A549 treated with RU486 at 1 μM for 4 hours (cell line): ENCODE data around the gene NUP62CL. TPM values are rescaled to one million over a fixed set of nuclear protein-coding genes. Genes with fewer than 3 reads are reported as not detected.

Source experiments
- total RNA-seq: library from RNA; stranded (reverse); fragments of 200-300 nt; extraction: Qiagen RNA extraction; gene quantifications from 5 replicates; pipeline ENCODE4 v1.2.3, GENCODE V29; 2022; ENCODE audit warnings: low read depth

NUP62CL gene
- total RNA-seq = 14.1 to 22.2 TPM (median 17.0 TPM) in 5 replicates

GRCh38 chrX:107205770-107206696 lies at the start of gene NUP62CL, which contains the start of gene DNAAF6:
Gene NUP62CL (minus strand): TSS chrX:107206433. CDS start chrX:107175146, 31,287 bp downstream.
Gene DNAAF6 (plus strand): TSS chrX:107206611. CDS start chrX:107212876, 6,265 bp downstream.

DNA sequence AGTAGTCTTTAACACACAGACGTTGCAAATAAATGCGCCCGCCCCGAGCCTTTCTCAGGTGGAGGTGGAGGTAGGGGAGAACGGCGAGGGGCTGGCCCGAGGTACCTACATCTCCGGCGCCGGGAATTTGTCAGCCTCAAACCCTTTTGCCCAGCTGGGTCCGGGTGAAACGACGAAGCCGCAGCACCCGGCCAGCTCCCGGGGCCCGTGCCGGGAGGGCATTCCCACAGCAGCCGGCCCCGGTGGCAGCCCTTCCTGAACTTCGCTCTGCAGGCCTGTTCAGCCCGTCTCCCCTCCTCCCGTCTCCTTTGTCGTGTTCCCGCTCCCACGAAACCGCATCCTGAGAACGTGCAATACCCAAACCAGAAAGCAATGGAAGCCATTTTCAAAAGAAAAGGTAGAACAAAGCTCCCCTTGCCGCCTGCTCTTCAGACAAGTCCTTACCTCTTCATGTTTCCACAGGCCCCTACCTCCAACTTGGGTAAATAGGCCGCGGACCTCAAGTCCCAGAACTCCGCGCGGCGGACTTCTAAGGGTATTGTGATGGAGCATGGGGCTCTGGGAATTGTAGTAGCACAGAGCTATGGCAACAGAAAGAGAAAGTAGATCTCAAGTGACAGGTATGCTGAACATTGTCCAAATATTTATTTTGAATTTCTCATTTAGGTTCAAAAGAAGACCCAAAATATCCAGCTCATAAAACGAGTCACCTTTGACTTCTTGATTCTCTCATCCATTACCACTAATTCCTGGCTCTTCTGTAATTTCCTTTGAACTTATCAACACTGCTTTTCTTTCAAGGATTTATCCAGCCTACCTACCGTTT lies 87.7 kb downstream of the NUP62CL start, which contains the start of gene RBM41:
TSS of gene RBM41 (minus strand) at position 501 of the 826 bp plus-strand sequence. CDS start at position 452, 49 bp downstream.

Other genes with a start within 250 kb of the NUP62CL start
- 34.6 to 53.6 TPM (median 39.0 TPM) in 5 replicates for gene MORC4, start 206.2 kb downstream of the NUP62CL start, total RNA-seq
- gene RBM41, start 87.6 kb downstream of the NUP62CL start, total RNA-seq = 8.5 to 13.4 TPM (median 10.7 TPM) in 5 replicates
- not detected in 5 replicates for gene DNAAF6, start 178 bp upstream of the NUP62CL start, total RNA-seq
- 0.05 to 0.14 TPM (median 0.10 TPM) in 5 replicates for gene FRMPD3, start 243.2 kb upstream of the NUP62CL start, total RNA-seq